HG03066 (cell line): ENCODE measurements around the gene OPRL1.

Experiments used
- ATAC-seq: cut with Tn5 transposase; IDR thresholded peaks from one replicate; pipeline ENCODE4 v1.9.1; 2021; ENCODE audit warnings: low read depth; ENCODE audit not compliant: unreplicated experiment

The OPRL1 gene

GRCh38 chr20:64041781-64042053 lies 38.2 kb upstream of the OPRL1 start:
- ATAC-seq: no peak

DNA sequence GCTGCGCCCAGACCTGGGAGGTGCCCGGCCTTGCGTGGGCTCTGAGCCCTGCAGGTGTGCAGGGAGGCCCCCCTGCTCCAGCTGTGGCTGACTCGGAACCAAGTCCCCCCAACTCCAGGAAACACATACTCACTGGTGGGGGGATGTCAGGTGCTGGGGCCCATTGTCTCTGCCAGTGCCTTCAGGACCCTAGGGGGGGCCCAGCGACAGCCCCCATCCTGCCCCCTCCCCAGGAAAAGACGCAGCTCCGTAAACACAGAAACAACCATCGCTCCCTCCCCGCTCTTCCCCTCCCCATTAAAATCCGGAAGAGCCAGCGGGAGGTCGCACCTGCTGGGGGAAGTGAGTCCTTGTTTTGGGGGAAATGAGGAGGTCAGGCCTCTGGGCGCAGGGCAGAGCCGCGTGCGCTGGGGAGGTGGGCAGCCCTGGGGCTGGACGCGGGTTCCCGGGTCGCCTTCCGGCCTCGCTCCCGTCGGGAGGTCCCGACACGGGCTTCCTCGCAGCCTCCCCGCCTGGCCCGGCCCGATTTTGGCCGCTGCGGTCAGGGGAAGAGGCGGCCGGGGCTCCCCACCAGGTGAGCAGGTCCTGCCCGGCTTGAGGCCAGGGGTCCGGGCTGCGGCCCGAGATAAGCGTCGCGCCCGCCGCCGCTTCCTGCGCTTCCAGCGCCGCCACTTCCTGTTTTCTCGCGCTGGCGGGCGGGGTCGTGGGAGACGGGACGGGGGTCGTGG lies 37.7 kb upstream of the OPRL1 start:
- no peak for ATAC-seq

- ATAC-seq: no peak
Observed at GRCh38 chr20:64043768-64044167, 36.1 kb upstream of the OPRL1 start.

DNA sequence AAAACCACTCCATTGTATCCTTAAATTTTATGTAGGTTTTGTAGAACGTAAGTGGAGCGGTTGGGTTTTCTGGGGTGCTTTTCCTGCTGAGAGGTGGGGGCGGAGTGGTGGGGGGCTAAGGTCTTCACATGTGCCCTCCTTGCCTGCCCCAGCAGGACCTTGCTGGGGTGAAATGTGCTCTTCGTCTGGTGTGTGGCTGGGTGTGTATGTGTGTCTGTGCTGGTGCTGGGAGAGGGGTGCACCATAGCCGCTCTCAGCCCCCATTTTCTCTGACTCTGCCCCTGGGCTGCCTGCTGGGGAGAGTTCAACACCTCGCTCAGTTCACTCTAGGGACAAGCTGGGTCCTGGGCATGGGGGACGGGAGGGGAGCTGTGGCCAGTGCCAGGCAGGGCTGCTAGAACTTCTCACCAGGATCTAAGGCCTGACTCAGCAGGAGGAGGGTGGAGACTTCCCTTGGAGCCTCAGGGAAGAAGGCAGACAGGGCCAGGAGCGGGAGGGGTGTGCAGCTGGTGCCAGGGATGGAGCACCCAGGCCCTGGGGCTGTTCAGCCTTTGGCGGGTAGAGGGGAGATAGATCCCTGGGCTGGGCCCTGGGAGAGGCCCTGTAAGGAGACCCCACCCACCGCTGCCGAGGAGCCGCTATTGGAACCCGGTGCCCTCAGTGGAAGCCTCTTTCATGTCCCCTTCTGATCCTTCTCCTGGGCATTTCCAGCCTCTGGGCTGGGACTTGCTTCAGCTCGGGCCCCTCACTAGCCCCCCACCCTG lies 35.2 kb upstream of the OPRL1 start:
- no peak for ATAC-seq

DNA sequence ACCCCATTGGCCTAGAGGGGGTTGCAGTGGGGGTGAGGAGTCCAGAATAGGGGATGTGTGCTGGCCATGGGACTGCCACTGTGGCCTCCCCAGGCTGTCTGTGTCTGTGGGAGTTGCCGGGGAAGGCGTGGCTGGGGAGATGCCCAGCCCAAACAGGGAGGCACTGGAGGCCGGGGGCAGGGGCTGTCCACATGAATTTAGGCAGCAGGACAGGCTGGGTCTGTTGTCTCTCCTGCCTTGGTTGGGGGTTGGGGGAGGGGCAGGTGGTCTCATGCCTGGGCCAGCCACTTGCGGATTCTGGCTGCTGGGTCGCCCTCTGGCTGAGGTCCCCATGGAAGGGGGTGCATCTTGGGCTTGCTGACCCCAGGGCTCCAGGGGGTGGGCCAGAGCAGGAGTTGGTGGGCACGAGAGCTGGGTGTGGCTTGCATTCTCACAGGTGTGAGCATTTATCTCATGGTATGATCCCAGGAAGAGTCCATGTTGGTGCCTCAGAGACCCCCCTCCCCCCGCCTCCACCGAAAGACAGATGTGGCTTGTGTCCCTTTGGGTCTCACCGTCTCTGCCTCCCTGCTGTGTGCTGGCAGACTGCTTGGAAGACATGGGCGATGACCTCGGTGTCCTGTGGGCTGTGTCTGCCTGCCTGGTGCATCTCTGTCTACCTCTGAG lies 34.4 kb upstream of the OPRL1 start:
- ATAC-seq: no peak

GRCh38 chr20:64047046-64047389 lies 32.9 kb upstream of the OPRL1 start:
- no peak for ATAC-seq

DNA sequence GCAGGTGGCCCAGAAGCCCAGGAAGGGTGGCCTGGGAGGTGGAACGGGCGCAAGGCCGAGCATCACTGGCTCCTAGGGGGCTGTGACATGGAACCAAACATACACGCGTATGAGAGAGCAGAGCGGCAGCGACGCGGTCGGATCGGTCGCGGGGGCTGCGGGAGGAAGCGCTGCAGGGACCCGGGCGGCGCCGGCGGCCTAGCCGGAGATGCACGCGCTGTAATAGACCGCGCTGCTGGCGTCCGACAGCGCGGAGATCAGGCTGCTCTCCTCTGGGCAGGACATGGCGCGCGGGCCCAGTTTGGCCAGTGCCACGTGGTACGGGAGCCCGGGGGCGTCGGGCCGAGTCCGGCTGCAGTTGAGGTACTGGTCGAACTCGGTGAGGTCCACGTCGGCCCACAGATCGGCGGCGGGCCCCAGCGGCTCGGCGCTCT lies 31.9 kb upstream of the OPRL1 start:
- no peak for ATAC-seq

DNA sequence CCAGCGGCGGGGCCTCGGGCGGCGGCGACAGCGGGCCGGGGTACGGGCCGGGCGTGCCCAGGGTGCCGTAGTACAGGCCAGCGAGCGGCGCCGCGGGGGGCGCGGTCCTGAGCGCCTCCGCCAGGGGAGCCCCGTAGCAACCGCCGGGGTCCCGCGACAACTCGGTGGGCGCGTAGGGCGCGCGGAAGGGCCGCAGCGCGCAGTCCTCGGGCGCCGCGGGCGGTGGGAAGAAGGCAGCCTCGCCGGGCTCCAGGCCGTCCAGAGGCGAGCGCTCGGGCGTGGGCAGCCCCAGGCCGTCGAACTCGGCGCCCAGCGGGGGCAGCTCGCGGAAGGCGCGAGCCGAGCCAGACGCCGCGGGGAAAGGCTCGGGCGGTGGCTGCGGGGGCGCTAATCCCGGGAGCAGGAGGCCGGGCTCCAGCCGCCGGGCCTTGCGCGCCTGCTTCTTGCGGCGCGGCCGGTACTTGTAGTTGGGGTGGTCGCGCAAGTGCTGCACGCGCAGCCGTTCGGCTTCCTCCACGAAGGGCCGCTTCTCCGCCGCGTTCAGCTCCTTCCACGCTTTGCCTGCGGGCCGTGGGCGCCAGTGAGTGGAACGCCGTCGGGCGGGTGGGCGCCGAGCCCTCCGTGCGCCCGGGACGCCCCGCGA lies 31.4 kb upstream of the OPRL1 start:
- ATAC-seq: no peak

DNA sequence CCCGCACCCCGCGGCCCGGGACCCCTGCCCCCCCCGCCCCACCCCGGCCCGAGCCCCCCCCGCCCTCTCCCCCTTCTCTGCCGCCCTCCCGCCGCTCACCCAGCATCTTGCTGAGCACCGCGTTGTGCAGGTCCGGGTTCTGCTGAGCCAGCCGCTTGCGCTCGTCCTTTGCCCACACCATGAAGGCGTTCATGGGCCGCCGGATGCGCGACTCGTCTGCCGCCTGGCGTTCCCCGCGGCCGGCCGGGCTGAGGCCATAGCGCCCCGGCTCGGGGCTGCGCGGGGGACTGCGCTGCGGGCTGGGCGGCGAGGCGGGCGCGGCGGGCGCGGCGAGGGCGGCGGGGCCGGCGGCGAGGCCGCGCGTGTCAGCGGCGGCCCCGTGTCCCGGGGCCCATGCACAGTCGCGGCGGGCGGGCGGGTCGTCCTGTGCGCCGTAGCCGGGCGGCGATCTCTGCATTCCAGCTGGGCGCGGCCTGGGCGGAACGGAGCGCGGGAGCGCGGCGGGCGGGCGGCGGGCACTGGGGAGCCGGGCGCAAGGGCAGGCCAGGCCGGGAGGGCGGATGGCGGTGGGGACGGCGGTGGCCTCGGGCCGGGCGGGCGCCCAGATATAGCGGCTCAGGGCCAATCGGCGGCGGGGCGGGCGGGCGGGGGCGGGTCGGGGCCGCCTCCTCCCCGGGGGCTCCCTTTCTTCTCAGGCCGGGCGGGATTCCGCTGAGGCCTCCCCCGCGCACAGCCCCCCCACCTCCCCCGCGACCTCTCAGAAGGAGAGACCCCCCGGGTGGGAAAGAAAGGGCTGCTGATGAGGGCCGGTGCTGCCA lies 30.6 kb upstream of the OPRL1 start, which contains the start of gene SOX18:
SOX18 (minus strand) TSS at position 580 of the 818 bp plus-strand sequence; CDS start at position 457, 123 bp downstream.
- ATAC-seq: no peak

GRCh38 chr20:64049878-64050260 lies 30.0 kb upstream of the OPRL1 start:
- ATAC-seq: no peak

DNA sequence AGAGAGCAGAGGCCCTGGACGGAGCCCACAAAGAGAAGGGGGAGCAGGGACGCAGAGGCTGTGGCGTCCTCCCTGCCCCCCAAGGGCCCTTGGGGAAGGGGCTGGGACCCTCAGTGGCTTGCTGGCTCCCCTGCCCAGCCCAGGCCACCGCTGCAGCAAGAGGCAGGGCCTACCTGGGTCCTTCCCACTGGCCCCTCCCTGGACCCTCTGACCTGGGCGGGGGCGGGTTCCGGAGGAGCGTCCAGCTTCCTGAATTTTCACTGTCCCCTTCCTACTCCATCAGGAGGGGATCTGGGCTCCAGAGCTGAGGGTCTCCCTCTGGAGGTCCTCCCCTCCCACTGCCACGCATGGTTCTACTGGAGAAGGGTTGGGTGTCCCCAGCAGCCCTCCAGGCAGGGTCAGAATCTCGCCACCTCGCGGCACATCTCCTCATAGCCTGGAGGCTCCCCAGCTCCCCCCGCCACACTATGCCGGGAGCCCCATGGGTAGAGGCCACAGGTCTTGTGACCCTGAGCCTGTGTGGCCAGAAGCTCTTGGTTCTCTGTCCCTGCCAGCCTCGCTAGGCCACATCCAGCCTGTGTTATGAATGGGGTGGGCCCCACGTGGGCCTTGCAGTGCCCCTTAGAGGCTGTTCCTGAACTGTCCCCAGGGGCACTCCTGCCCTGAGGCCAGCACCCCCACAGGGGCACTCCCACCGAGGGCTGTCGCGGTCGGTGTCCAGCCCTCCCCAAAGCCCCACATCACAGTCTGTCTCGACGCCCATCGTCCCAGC lies 29.4 kb upstream of the OPRL1 start:
- ATAC-seq: no peak

DNA sequence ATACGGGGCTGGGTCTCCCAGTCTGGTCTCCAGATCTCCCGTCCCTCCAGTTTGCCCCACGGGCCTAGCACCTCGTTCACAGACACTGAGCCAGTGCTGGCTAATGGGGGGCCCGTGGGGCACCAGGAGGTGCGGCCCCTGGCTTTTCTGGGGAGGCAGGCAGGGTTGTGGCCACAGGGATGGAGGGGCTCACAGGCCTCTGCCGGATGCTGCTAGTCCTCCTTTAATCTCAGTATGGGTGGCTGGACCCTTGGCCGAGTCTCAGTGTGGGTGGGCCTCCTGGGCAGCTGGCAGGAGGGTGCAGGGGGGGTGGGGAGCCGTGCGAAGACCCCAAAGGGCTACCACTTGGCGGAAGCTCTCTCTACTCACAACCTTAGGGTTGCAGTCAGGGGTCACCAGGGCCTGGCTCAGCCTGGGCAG lies 28.8 kb upstream of the OPRL1 start:
- ATAC-seq: no peak

DNA sequence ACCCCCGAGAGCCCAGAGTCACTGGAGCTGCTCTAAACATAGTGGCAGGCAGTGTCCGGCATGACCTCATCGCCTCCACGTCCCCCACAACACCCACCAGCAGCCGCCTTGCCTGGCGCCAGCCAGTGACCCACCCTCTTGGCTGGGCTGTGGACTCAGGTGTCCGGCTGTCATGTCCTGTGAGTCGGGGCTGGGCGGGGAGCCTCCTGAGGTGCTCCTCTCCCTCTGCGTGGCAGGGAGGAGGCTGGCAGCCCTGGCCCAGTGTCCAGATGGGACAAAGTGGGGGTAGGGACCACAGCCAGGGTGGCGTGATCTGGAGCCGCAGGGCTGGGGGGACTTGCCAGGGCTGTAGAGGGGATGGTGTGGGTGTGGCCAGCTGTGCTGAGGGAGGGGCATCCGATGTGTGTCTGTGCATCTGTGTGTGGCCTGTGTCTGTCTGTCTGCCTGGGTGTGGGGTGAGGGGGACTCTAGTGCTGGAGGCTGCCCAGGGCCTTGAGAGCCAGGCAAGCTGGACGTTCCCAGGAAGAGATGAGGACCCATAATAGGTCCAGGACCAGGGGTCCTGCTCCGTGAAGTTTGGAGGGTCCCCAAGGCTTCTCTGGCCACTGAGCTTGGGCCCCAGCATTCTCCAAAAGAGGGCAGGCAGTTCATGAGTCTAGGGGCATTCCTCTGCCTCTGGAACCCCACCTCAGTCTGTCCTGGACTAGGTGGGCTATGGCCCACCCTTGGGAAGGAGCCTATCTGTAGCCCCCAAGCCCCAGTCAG lies 28.1 kb upstream of the OPRL1 start:
- no peak for ATAC-seq

DNA sequence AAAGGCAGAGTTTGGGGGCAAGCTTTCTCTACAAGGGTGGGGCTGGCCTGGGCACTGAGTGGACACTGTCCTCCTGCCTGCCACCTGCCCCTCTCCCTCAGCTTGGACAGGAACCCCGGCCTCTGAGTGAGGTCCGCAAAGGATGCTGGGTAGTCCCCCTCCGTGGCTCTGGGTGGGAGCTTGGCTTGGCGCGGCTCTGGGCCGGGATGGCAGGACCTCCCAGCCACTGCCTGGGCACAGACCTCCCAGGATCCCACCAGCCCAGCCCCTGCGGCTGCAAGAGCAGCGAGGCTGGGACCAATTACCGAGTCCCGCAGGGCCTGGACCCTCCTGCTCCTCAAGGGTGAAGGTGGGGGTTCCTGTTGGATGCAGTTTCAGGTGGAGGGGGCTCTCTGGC lies 27.6 kb upstream of the OPRL1 start:
- no peak for ATAC-seq

DNA sequence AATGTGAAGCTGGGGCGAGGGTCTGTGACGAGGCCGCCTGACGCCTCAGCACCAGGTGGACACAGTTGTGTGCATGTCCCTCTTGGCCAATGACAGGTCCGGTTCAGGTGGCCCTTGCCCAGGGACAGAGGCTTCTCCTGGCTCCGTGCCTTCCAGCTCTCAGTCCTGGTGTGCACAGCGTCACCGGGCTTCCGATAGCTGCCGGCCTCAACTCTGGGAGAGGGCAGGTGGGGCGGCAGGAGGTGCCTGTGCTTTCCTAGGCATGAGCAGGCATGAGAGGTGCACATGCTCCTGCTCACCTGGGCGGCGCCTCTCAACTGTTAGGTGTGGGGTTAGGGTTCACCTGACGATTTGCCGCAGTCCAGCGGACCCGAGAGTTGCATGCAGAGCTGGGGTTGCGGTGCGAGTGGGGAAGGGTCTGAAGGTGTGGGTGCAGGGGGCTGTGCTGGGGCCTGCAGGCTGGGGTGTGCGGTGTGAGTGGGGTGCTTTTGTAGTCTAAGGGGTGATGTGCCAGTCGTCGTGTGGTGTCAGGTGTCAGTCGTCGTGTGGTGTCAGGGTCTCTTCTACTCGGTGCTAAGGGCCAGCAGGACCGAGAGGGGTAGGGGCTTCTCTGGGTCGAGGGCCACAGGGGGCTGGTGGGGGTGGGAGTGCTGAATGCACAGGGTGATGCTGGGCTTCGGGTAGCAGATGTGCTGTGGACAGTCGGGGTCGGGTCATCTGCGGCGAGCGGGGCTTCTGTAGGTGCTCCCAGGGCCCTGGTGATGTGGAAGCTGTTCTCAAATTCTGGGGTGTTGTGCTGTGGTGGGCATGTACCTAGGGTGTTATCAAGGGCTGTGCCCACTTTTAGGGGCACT lies 26.7 kb upstream of the OPRL1 start:
- ATAC-seq: no peak

DNA sequence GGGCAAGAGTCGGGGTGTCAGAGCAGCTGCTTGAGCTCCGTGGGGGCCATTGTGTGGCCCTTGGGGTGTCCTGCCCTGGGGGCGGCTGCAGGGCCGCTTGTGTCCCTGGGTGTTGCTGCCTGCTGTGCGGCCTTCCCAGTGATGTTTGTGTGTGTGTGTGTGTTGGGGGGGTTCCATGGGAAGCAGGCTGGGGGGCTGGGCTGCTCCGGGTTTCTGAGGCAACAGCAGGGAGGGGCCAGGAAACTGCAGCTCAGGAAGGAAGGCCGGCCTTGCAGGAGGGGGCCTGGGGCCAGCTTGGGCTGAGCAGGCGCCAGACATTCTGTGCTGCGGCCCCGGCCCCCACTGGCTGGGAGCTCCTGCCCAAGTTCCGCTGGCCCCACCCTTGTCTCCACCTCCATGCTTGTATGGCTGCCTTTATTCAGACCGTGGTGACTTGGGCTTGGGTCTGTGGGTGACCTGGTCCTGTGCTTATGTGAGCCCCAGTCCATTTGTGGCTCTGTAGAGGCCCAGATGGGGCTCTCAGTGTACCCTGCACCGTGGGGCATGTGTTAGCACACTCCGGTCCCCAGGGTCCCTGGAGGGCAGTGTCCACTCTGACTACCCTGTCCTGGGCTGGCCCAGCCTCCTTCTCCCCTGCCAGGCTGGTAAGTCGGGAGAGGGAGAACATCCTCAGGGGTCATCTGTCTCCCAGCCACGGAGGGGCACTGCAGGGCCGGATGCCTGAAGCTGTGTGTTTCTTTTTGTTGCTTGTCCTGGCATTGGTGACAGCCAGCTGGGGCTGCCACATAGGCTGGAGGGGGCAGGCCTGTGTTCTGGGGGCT lies 25.8 kb upstream of the OPRL1 start:
- no peak for ATAC-seq

- ATAC-seq: no peak
Observed at GRCh38 chr20:64055396-64055892, 24.4 kb upstream of the OPRL1 start.
